GM12891 (cell line): ENCODE results near the gene PDE10A.

Source experiments
- POLR2A ChIP-seq: IDR thresholded peaks from 2 replicates; pipeline ENCODE4 v1.6.1; 2011; ENCODE audit warnings: low read depth, low read length, control low read depth
- POLR2AphosphoS5 ChIP-seq: IDR thresholded peaks from 2 replicates; pipeline ENCODE4 v1.6.1; 2011; ENCODE audit warnings: low read depth, low read length, control low read depth
- POU2F2 ChIP-seq: IDR thresholded peaks from 2 replicates; pipeline ENCODE4 v1.6.1; 2011; ENCODE audit warnings: low read depth, mild to moderate bottlenecking, control low read depth, low read length, moderate library complexity

GRCh38 chr6:165655191-165655590 is 7.8 kb downstream of the PDE10A start:
- TF ChIP-seq POLR2AphosphoS5 (no peak), POLR2A (no peak), POU2F2 (no peak)
